GM21360 (cell line): ENCODE results near the gene P2RY8.

Experiments used
- ATAC-seq: cut with Tn5 transposase; IDR thresholded peaks from one replicate; pipeline ENCODE4 v1.9.1; 2021; ENCODE audit warnings: mild to moderate bottlenecking, moderate library complexity; ENCODE audit not compliant: unreplicated experiment

P2RY8 gene

GRCh38 chrX:1420371-1420770, 116.6 kb downstream of the P2RY8 start:
- ATAC-seq: no peak

- no peak for ATAC-seq
Observed at GRCh38 chrX:1419545-1420355, 117.2 kb downstream of the P2RY8 start.

- no peak for ATAC-seq
Observed at GRCh38 chrX:1418901-1419544, 118.0 kb downstream of the P2RY8 start.

GRCh38 chrX:1417921-1418771, 118.8 kb downstream of the P2RY8 start:
- no peak for ATAC-seq

GRCh38 chrX:1416965-1417760, 119.8 kb downstream of the P2RY8 start:
- ATAC-seq: no peak

GRCh38 chrX:1416327-1416784, 120.6 kb downstream of the P2RY8 start:
- no peak for ATAC-seq
